Stomach (tissue), 4 donors: ENCODE measurements around the gene ATP6V1B1.

Source experiments
- POLR2A ChIP-seq, 4 donors: fragments of 450-650 bp; IDR thresholded peaks; one replicate each; pipeline ENCODE4 v1.6.1; 2016; ENCODE audit warnings: antibody characterized with exemption in 4 of 4, control low read depth in 2 of 4, mild to moderate bottlenecking in 1 of 4, moderate library complexity in 1 of 4
- POLR2AphosphoS5 ChIP-seq, 3 donors: sonication (generic); formaldehyde crosslinking; IDR thresholded peaks; one replicate each; pipeline ENCODE4 v1.6.1; 2016; ENCODE audit warnings: antibody characterized with exemption in 3 of 3
- TF ChIP-seq, protein P1 (sequence below), 7 experiments: fragments of 450-650 bp in 4 of 7; fragments of 200-600 bp in 3 of 7; sonication (generic) in 3 of 7; IDR thresholded peaks; one replicate each; pipeline ENCODE4 v1.5.1; 2016 to 2019; ENCODE audit warnings: antibody characterized with exemption in 7 of 7, control low read depth in 2 of 7, mild to moderate bottlenecking in 1 of 7

DNA sequence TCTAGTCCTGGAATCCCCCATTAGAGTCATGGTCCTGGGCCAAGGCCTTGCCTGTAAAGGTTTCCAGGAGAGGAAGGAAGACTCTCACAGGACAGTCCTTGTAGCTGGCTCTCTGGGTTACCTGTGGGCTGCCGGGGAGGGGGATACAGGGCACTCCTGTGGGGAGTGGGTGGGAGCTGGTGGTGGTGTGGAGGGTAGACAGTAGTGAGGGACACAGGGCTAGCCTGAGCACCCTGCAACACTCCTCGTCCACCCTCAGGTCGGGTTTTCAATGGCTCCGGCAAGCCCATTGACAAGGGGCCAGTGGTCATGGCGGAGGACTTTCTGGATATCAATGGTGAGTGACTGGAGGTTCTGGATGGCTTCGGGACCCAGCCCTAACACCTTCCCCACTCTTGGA lies 23.1 kb downstream of the ATP6V1B1 start:
- no peak for TF ChIP-seq POLR2AphosphoS5 (IDR thresholded peaks at IDR 0.05)
- TF ChIP-seq, protein P1, sequence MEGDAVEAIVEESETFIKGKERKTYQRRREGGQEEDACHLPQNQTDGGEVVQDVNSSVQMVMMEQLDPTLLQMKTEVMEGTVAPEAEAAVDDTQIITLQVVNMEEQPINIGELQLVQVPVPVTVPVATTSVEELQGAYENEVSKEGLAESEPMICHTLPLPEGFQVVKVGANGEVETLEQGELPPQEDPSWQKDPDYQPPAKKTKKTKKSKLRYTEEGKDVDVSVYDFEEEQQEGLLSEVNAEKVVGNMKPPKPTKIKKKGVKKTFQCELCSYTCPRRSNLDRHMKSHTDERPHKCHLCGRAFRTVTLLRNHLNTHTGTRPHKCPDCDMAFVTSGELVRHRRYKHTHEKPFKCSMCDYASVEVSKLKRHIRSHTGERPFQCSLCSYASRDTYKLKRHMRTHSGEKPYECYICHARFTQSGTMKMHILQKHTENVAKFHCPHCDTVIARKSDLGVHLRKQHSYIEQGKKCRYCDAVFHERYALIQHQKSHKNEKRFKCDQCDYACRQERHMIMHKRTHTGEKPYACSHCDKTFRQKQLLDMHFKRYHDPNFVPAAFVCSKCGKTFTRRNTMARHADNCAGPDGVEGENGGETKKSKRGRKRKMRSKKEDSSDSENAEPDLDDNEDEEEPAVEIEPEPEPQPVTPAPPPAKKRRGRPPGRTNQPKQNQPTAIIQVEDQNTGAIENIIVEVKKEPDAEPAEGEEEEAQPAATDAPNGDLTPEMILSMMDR (IDR thresholded peaks at IDR 0.05) = no peak
- TF ChIP-seq POLR2A (IDR thresholded peaks at IDR 0.05) = no peak
